Left lung (tissue), 10 donors: ENCODE results near the gene ZNF26. TPM values are rescaled to one million over a fixed set of nuclear protein-coding genes. Genes with fewer than 3 reads are reported as not detected.
"Not testable (repeated sequence)": the region's sequence is repeated elsewhere in the genome, so short reads cannot be mapped to it uniquely, and the experiment has no call there.

Experiments
- ATAC-seq: fragments of 200-7000 bp; cut with Tn5 transposase; one replicate; pipeline ENCODE4 v1.9.1; 2020; ENCODE audit warnings: moderate library complexity
- DNase-seq, 4 donors: peaks; one replicate each; pipeline ENCODE4 v3.0.0-alpha.2; 2013 to 2020
- H3K27ac ChIP-seq, 2 donors: fragments of 200-600 bp; sonication (generic) in 1 of 2; one replicate each; pipeline versions ENCODE4 v1.5.0 to v1.8.0; 2020 to 2021
- H3K27me3 ChIP-seq, 2 donors: fragments of 200-600 bp; sonication (generic) in 1 of 2; one replicate each; pipeline versions ENCODE4 v1.5.0 to v1.8.0; 2020 to 2021
- H3K36me3 ChIP-seq, 2 donors: fragments of 200-600 bp; sonication (generic) in 1 of 2; one replicate each; pipeline versions ENCODE4 v1.5.0 to v1.8.0; 2020 to 2021
- H3K4me1 ChIP-seq, 2 donors: fragments of 200-600 bp; one replicate each; pipeline ENCODE4 v1.8.0; 2021
- H3K4me3 ChIP-seq, 2 donors: fragments of 200-600 bp; sonication (generic) in 1 of 2; one replicate each; pipeline versions ENCODE4 v1.5.0 to v1.8.0; 2020 to 2021; ENCODE audit warnings: mild to moderate bottlenecking in 1 of 2
- H3K9me3 ChIP-seq, 2 donors: fragments of 200-600 bp; sonication (generic) in 1 of 2; one replicate each; pipeline versions ENCODE4 v1.5.0 to v1.8.0; 2020 to 2021
- CTCF ChIP-seq, 2 donors: fragments of 200-600 bp; sonication (generic) in 1 of 2; IDR thresholded peaks; one replicate each; pipeline versions ENCODE4 v1.5.0 to v1.8.0; 2021; ENCODE audit warnings: antibody characterized with exemption in 2 of 2
- intact Hi-C, 2 donors: fragments of 100-400 bp; cut with DNase I; formaldehyde crosslinking; loops; one replicate each; pipeline versions ENCODE4 v1.11.2 to v1.14.2; 2022
- polyA plus RNA-seq, 6 donors: library from polyadenylated mRNA; unstranded; fragments of 120-200 nt; gene quantifications; one replicate each; pipeline ENCODE4 v1.2.1, GENCODE V29; 2013; ENCODE audit not compliant: insufficient read length in 6 of 6
- total RNA-seq, 2 donors: library from RNA; stranded (reverse); fragmentation: NEBNext Ultra II Directional; extraction: Animal tissue kit (Norgen Biotek cat#: 25700); gene quantifications; one replicate each; pipeline ENCODE4 v1.2.1, GENCODE V29; 2021
- donor health status: DM: no; HTN: yes; CAD: no.
- donor health status: DM: no; HTN: no; CAD: no.

The ZNF26 gene
- total and polyA plus RNA-seq, 8 donors: 7.5 to 19.4 (median 16.4) TPM

DNA sequence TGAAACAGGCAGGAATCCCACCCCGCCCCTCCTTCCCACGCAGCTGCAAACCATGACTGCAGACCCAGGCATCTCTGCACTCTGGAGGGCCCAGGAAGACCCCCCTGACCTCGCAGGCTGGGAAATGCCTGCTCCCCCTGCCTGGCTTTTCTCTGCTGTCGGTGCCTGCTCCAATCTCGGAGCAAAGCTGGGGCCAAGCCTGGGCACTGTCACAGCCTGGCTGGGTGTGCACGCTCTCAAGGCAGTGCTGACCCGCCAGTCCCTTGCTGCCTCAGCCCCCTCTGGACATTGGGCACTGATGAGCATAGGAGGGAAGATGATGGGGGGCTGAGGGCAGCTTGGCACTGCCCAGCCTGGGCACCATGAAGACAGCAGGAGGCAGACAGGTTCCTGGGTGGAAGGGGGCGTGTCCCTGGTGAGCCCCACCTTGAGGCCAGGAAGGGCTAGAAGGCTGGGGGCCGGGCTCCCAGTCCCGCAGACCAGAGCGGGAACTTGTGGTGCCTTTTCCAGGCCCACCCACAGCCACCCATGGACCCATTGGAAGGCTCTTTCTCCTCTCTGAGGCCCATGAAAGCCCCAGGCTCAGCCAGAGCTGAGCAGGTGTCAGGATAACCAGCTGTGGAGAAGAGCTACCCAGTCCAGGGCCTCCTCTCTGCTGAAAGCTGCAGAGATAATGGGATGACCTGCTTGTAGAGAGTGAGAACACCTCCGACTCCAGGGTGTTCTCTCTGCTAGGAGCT, 19.3 kb upstream of the ZNF26 start:
- H3K27ac ChIP-seq: no peak overlapping the region
- intact Hi-C loops: no loop called here
- H3K4me1 ChIP-seq: no peaks in the 10 kb centered on the region
- ATAC-seq (no peak), DNase-seq (no peak)
- no peaks in the 10 kb centered on the region for H3K27me3 ChIP-seq
- peaks cover 0 to 19% of the 10 kb centered on the region in 2 donors for H3K36me3 ChIP-seq
- peaks cover 0 to 88% of the 10 kb centered on the region in 2 donors for H3K9me3 ChIP-seq
- no peak overlapping the region for H3K4me3 ChIP-seq
- TF ChIP-seq CTCF (IDR thresholded peaks at IDR 0.05): no peak

- H3K4me3 ChIP-seq: no peak overlapping the region
- intact Hi-C loops: no loop called here
- no peak for DNase-seq
- H3K9me3 ChIP-seq: peaks cover 0 to 90% of the 10 kb centered on the region in 2 donors
- no peak overlapping the region for H3K27ac ChIP-seq
- ATAC-seq: no peak
- no peak for TF ChIP-seq CTCF (IDR thresholded peaks at IDR 0.05)
- H3K36me3 ChIP-seq: peaks cover 0 to 14% of the 10 kb centered on the region in 2 donors
- H3K27me3 ChIP-seq: no peaks in the 10 kb centered on the region
- H3K4me1 ChIP-seq: no peaks in the 10 kb centered on the region
Observed at GRCh38 chr12:132967736-132968135, 18.4 kb upstream of the ZNF26 start.

DNA sequence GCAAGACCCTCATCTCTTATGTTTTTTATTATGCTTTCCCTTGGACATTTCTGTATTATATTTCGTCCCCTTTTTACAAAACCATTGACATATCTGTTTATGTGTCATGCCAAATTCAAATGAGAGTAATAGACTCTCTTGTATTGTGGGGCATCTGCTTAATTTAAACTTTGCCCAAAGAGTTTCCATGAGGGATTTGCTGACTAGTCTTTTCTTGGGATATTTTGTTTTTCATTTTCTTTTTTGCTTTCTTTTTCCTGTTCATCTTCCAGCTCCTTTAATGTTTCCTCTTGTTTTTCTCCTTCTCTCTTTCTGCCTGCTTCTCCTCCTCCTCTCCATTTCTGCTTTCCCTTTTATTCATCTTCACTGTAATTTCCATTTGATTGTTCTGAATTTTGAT, 13.8 kb upstream of the ZNF26 start:
- H3K36me3 ChIP-seq: no peaks in the 10 kb centered on the region
- no peaks in the 10 kb centered on the region for H3K4me1 ChIP-seq
- no peak for TF ChIP-seq CTCF (IDR thresholded peaks at IDR 0.05)
- H3K4me3 ChIP-seq: no peak overlapping the region
- ATAC-seq: no peak
- no peak for DNase-seq
- H3K9me3 ChIP-seq: peaks cover 0 to 81% of the 10 kb centered on the region in 2 donors
- no peak overlapping the region for H3K27ac ChIP-seq
- H3K27me3 ChIP-seq: no peaks in the 10 kb centered on the region
- intact Hi-C loops: no loop called here

DNA sequence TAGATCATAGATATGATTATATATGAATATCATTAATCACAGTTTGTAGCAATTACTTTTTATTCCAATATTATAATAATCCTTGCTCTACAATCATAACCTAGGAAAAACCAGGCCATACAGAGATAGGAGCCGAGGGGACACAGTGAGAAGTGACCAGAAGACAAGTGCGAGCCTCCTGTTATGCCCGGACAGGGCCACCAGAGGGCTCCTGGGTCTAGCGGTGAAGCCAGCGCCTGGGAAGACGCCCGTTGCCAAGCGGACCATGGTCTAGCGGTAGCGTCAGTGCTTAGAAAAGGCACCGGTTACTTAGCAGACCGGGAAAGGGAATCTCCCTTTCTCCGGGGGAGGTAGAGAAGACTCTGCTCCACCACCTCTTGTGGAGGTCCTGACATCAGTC, 9.3 kb upstream of the ZNF26 start:
- H3K27ac ChIP-seq, H3K4me3 ChIP-seq, H3K27me3 ChIP-seq, intact Hi-C loops, DNase-seq, H3K4me1 ChIP-seq, H3K36me3 ChIP-seq, ATAC-seq: not testable (repeated sequence)
- peak in 1 of 2 donors; percentile 17 for TF ChIP-seq CTCF (IDR thresholded peaks at IDR 0.05)
- peaks cover 0 to 53% of the 10 kb centered on the region in 2 donors for H3K9me3 ChIP-seq

- Histone ChIP-seq H3K4me3 (peak overlapping the region; percentile 83 to 95), H3K9me3 (peaks cover 3 to 37% of the 10 kb centered on the region in 2 donors), H3K4me1 (peaks cover 5 to 15% of the 10 kb centered on the region in 2 donors), H3K27ac (peak overlapping the region in 1 of 2 donors; percentile 84), H3K27me3 (no peaks in the 10 kb centered on the region), H3K36me3 (peaks cover 0 to 41% of the 10 kb centered on the region in 2 donors)
- intact Hi-C loops: no loop called here
- no peak for DNase-seq
- ATAC-seq: peak; percentile 18
- TF ChIP-seq CTCF (IDR thresholded peaks at IDR 0.05): no peak
Observed at GRCh38 chr12:132986885-132987225, 688 bp downstream of the ZNF26 start.
